Stromal cell of bone marrow (primary cell): ENCODE measurements around the gene UTP14C.
"Not testable (repeated sequence)": the region's sequence is repeated elsewhere in the genome, so short reads cannot be mapped to it uniquely, and the experiment has no call there.

Experiments used
- DNase-seq: peaks from one replicate; pipeline ENCODE4 v3.0.0-alpha.2; 2012; ENCODE audit warnings: low read depth

Gene UTP14C

GRCh38 chr13:52004511-52005170 is 19.9 kb upstream of the UTP14C start:
- DNase-seq: no peak

DNA sequence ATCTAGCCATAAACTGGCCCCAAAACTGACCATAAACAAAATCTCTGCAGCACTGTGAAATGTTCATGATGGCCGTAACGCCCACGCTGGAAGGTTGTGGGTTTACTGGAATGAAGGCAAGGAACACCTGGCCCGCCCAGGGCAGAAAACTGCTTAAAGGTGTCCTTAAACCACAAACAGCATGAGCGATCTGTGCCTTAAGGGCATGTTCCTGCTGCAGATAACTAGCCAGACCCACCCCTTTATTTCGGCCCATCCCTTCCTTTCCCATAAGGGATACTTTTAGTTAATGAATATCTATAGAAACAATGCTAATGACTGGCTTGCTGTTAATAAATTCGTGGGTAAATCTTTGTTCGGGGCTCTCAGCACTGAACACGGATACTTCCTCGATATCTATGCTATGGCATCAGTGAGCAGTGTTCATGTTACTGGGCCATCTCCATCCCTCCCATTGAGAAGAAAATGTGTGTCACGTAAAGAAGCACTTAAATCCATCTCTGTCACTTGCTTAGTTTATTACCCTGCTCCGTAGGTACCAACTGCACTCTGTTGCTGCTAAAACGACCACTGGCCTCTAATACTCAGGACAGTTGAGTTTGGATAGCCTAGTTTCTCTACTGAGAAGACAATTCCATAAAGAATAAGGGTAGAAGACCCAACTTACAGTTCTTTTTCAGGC is 18.5 kb upstream of the UTP14C start:
- no peak for DNase-seq

GRCh38 chr13:52006523-52007245 is 17.8 kb upstream of the UTP14C start:
- no peak for DNase-seq

- DNase-seq: no peak
Observed at GRCh38 chr13:52009946-52010345, 14.5 kb upstream of the UTP14C start.

GRCh38 chr13:52010890-52011631 is 13.4 kb upstream of the UTP14C start, which contains the start of gene ATP7B:
ATP7B (minus strand) TSS chr13:52011450; CDS start chr13:52011337, 113 bp downstream.
- DNase-seq: no peak

- DNase-seq: peak; percentile 96
Observed at GRCh38 chr13:52011632-52012511, 12.6 kb upstream of the UTP14C start, which contains the start of gene ALG11. ALG11 (plus strand) TSS chr13:52012398; CDS start chr13:52012419, 21 bp downstream.

DNA sequence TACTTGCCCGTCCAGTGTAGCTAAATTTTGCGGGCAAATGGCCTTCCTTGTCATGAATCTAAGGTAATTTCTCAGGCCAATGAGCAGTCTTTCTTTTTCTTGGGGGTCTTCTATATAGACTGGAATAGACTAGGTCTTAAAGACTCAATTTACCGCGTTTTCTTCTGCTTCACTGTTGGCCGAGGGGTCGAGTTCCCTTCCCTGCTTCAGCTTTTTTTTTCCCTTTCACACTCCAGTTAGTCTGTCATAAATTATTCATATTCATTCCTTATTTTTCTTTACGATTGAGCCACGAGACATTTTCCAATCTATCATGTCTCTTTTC is 12.0 kb upstream of the UTP14C start:
- DNase-seq: no peak

DNA sequence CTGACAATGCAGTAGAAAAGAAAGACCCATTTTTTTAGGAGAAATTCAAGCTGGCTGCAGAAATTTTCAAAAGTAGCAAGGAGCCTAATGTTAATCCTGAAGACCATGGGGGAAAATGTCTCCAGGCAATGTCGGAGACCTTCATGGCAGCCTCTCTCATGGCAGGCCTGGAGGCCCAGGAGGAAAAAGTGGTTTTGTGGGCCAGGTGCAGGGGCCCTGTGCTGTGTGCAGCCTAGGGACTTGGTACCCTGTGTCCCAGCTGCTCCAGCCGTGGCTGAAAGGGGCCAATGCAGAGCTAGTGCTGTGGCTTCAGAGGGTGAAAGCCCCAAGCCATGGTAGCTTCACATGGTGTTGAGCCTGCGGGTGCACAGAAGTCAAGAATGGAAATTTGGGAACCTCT is 8.2 kb upstream of the UTP14C start:
- DNase-seq: no peak

DNA sequence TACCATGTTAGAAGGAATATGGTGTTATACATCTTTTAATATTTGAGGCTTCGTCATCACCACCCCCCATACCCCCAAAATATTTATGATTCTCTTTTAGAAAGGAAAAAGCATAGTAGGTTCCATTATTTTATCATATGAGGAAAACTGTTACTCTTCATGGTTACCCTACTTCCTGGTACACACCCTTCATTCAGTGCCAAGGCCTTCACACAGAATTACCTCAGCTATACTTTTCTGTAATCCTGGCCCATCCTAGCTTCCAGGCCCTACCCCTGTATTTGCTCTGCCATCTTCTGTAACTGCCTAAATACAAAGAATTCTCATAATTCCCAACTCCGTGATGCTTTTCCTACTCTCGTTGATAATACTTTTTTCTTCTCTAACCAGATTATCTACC is 4.3 kb upstream of the UTP14C start:
- no peak for DNase-seq

- DNase-seq: no peak
Observed at GRCh38 chr13:52022356-52022755, 2.1 kb upstream of the UTP14C start.

DNA sequence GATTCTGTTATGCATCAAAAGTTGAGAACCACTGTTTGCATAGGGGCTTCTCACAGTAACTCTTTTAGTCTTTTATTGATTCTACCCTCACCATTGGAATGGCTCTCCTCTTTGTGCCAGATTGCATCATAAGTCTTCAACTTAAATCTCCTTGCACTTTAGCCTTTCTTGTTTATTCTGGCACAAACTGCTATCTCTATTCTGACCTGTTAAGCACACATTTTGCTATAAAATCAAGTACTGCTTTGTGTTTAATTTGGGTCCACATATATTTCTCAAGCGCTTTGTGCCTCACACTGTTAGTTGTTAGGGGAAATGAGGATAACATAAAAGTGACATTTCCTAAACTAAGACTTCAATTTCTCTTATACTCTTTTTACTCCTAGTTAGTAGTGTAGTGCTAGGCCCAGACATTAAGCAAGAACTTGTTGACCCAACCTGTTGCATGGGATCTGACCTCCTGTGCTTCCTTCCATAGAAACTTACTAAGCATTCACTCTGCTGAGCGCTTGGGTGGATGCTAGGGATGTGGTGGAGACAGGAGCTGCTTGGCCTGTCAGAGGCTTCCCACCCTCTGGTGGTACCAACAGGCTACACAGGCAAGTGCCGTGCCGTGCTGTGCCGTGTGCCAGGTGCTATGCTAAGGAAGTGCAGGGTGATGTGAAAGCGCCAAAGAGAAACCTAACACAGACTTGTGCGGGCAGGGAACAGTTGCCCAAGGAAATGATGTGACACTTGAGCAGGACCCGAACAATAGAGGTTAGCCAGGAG is 1.2 kb downstream of the UTP14C start:
- DNase-seq: no peak

DNA sequence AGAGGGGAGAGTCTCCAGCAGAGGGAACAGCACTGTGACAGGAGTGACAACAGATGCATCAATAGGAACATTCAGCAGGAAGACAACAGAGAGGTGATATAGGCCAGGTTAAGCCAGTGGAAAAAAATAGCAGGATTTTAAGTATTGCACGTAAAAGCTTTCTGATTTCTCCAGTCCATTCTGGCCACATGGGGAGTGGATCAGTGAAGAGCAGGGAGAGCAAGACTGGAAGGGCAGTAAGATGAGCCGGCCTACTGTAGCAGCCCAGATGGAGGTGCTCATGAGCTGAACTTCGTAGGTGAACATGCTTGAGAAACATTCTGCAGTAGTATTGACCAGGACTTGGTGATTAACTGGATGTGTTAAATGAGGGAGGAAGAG is 1.7 kb downstream of the UTP14C start:
- DNase-seq: no peak

DNA sequence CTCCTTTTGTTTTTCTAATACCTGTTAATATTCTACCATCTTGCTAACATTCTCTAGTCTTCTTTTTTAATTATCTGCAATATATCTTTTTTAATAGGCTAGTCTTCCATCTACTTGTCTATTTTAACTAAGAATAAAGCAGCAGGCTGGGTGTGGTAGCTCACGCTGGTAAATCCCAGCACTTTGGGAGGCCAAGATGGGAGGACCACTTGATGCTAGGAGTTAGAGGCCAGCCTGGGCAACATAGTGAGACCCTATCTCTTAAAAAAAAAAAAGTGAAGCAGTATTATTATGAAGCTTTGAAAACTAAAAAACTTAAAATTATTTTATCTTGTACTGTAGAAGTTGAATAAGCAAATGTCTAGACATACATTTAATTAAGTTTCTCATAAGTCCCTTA is 3.3 kb downstream of the UTP14C start:
- no peak for DNase-seq

DNA sequence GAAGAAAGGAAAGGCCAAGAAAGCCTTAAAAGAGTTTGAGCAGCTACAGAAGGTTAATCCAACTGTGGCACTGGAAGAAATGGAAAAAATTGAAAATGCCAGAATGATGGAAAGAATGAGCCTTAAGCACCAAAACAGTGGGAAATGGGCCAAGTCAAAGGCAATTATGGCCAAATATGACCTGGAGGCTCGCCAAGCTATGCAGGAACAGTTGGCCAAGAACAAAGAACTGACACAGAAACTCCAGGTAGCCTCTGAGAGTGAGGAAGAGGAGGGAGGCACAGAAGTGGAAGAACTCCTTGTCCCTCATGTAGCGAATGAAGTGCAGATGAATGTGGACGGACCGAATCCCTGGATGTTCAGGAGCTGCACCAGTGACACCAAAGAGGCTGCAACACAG is 5.1 kb downstream of the UTP14C start:
- no peak for DNase-seq

DNA sequence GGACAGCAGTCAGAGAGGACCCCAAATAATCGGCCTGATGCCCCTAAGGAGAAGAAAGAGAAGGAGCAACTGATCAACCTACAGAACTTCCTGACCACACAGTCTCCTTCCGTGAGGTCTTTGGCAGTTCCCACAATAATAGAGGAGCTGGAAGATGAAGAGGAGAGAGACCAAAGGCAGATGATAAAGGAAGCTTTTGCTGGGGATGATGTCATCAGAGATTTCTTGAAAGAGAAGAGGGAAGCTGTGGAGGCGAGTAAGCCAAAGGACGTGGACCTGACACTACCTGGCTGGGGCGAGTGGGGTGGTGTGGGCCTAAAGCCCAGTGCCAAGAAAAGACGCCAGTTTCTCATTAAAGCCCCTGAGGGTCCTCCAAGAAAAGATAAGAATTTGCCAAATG is 5.9 kb downstream of the UTP14C start:
- DNase-seq: not testable (repeated sequence)

- DNase-seq: no peak
Observed at GRCh38 chr13:52033039-52033438, 8.5 kb downstream of the UTP14C start.

- no peak for DNase-seq
Observed at GRCh38 chr13:52034616-52035226, 10.2 kb downstream of the UTP14C start.

GRCh38 chr13:52036037-52036436 is 11.5 kb downstream of the UTP14C start:
- no peak for DNase-seq

DNA sequence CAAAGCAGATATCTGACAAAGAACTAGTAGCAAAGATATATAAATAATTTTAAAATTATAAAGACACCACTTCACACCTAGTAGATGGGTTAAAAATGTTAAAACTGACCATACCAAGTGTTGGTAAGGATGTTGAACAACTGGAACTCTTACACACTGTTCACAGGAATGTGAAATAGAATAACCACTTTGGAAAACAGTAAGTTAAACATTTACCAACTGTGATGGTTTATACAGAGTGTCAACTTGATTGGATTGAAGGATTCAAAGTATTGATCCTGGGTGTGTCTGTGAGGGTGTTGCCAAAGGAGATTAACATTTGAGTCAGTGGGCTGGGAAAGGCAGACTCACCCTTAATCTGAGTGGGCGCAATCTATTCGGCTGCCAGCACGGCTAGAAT is 19.2 kb downstream of the UTP14C start:
- DNase-seq: no peak

DNA sequence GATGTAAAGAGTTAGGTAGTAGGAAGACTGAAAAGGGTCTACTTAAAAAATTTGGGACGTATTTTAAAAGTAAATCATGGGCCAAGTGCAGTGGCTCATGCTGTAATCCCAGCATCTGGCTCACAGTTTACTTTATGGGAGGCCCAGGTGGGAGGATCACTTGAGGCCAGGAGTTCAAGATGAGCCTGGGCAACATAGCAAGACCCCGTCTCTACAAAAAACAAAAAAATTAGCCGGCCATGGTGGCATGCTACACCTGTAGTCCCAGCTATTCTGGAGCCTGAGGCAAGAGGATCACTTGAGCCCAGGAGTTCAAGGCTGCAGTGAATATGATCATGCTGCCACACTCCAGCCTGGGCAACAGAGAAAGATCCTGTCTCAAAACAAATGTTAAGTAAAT is 23.0 kb downstream of the UTP14C start:
- no peak for DNase-seq
